HFFc6 (cell line): ENCODE measurements around the gene SIVA1. TPM values are rescaled to one million over a fixed set of nuclear protein-coding genes. Genes with fewer than 3 reads are reported as not detected.

Experiments
- DNase-seq: peaks from one replicate; pipeline ENCODE4 v3.0.0-alpha.2; 2018
- H3K27ac Mint-ChIP-seq: 2 replicates; pipeline ENCODE4 v1.8.0; 2020; ENCODE audit warnings: mild to moderate bottlenecking, mixed read lengths
- H3K27me3 Mint-ChIP-seq: 2 replicates; pipeline ENCODE4 v1.8.0; 2021; ENCODE audit warnings: mild to moderate bottlenecking, moderate library complexity, mixed read lengths; ENCODE audit not compliant: insufficient read depth
- H3K36me3 Mint-ChIP-seq: 2 replicates; pipeline ENCODE4 v1.8.0; 2021; ENCODE audit warnings: low read depth, mixed read lengths
- H3K4me1 Mint-ChIP-seq: 2 replicates; pipeline ENCODE4 v1.8.0; 2020; ENCODE audit warnings: low read depth, mixed read lengths
- H3K4me3 Mint-ChIP-seq: 2 replicates; pipeline ENCODE4 v1.8.0; 2020; ENCODE audit warnings: mild to moderate bottlenecking, moderate library complexity, mixed read lengths
- H3K9me3 Mint-ChIP-seq: 2 replicates; pipeline ENCODE4 v1.8.0; 2020; ENCODE audit warnings: mild to moderate bottlenecking, mixed read lengths
- total RNA-seq, 6 experiments: library from RNA; stranded (reverse); fragmentation: NEBNext Ultra II Directional; extraction: Animal tissue kit (Norgen Biotek cat#: 25700); gene quantifications; 2 replicates in 1 of 6; 3 replicates in 5 of 6; pipeline ENCODE4 v1.2.3, GENCODE V29; 2021
- TF ChIP-seq, protein P1 (sequence below): fragments of 200-600 bp; sonication (generic); IDR thresholded peaks from 2 replicates; pipeline ENCODE4 v1.5.0; 2021; ENCODE audit warnings: antibody characterized with exemption, mild to moderate bottlenecking

Gene SIVA1
- total RNA-seq, 6 experiments from 2014 or later: 78.3 to 95.8 (median 82.5) TPM

DNA sequence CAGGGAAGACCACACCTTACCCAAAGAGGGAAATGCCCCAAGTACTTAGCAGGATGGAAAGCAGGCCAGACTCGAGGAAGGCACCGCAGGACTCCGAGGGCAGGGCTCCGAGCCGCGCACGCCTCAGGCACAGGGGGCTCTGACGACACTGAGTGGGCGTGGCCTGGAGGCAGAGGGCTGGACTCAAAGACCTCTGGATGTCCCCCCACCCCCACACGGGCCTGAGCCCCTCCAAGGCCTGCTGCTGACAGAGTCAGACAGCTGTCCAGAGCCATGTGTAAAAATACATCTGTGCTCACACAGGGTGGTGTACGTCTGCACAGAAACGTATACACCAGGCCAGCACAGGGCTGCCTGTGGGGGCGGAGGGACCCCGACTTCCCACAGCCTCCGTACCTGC, 41.2 kb downstream of the SIVA1 start:
- TF ChIP-seq, protein P1, sequence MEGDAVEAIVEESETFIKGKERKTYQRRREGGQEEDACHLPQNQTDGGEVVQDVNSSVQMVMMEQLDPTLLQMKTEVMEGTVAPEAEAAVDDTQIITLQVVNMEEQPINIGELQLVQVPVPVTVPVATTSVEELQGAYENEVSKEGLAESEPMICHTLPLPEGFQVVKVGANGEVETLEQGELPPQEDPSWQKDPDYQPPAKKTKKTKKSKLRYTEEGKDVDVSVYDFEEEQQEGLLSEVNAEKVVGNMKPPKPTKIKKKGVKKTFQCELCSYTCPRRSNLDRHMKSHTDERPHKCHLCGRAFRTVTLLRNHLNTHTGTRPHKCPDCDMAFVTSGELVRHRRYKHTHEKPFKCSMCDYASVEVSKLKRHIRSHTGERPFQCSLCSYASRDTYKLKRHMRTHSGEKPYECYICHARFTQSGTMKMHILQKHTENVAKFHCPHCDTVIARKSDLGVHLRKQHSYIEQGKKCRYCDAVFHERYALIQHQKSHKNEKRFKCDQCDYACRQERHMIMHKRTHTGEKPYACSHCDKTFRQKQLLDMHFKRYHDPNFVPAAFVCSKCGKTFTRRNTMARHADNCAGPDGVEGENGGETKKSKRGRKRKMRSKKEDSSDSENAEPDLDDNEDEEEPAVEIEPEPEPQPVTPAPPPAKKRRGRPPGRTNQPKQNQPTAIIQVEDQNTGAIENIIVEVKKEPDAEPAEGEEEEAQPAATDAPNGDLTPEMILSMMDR: no peak
- no peaks in the 10 kb centered on the region; the same call in 1 of the 2 replicates for H3K27me3 Mint-ChIP-seq
- DNase-seq: peak; percentile 8
- H3K4me3 Mint-ChIP-seq: peak overlapping the region; percentile 91
- no peaks in the 10 kb centered on the region for H3K9me3 Mint-ChIP-seq
- H3K27ac Mint-ChIP-seq: peak overlapping the region; percentile 77
- peaks cover 5% of the 10 kb centered on the region; the same call in 1 of the 2 replicates for H3K36me3 Mint-ChIP-seq
- H3K4me1 Mint-ChIP-seq: peaks cover 20% of the 10 kb centered on the region

DNA sequence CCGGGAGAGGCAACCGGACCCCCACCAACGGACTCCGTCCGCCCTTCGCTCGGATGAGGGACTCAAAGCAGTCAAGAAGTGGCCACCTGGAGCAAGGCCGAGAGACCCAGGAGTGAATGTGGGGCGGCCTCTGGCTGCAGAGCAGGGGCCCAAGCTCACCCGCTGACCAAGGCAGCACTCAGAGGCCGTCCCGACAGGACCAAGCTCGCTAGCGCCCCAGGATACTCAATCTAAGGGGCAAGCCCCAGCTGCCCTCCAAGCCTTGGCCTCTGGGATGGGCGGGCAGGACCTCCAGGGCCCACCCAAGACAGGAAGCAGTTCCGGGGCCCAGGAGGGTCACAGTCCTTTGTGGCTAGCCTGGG, 41.7 kb downstream of the SIVA1 start:
- DNase-seq: no peak
- TF ChIP-seq, protein P1: 0 out of 2 replicates have a peak, but pooled peaks have one; percentile 21
- H3K4me1 Mint-ChIP-seq: peaks cover 20% of the 10 kb centered on the region
- peaks cover 1% of the 10 kb centered on the region; the same call in 1 of the 2 replicates for H3K27me3 Mint-ChIP-seq
- peak overlapping the region; percentile 77 for H3K27ac Mint-ChIP-seq
- peaks cover 5% of the 10 kb centered on the region; the same call in 1 of the 2 replicates for H3K36me3 Mint-ChIP-seq
- H3K4me3 Mint-ChIP-seq: peak overlapping the region; percentile 91
- no peaks in the 10 kb centered on the region for H3K9me3 Mint-ChIP-seq

DNA sequence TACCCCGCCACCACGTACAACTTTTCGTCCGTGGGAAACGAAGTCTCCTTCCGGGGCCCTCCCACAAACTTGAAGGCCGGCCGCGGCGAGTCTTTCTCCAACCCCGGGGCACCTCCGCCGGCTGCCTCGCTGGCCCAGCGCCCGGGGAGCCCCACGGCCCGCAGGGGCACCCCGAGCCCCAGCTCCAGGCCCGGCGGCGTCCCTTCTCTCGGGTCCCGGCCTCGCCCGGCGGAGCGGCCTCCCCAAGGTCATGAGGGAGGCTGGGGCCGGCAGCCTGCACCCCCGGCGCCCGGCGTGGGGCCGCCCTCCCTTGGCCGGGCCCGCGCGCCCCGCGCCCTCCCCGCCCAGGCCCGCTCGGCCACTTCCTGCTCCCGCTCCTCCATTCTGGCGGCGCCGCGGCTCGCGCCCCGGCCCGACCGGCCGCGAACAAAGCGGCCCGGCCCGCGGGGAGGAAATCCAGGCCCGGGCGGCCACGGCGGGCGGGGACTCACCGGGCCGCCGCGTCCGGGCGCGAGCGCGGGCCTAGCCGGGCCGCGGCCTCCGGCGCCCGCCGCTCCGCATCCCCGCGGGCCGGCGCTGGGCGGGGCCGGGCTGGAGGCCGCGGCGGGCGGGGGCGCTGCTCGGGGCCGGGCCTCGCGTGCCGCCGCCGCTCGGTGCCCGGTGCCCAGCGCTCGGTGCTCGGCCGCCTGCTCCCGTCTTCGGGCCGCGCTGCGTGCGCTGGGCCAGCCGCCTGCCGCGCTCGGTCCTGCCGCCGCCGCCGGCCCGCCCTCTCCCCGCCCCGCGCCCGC, 42.2 kb downstream of the SIVA1 start, which contains the start of gene AKT1:
TSS of gene AKT1 (minus strand) at position 756 of the 788 bp plus-strand sequence. CDS start 3,105 bp downstream, outside the sequence.
- peak within 1 kb of the TSS; percentile 77 for H3K27ac Mint-ChIP-seq
- peaks cover 20% of the 10 kb centered on the region for H3K4me1 Mint-ChIP-seq
- peaks cover 5% of the 10 kb centered on the region; the same call in 1 of the 2 replicates for H3K36me3 Mint-ChIP-seq
- no peak for DNase-seq
- H3K4me3 Mint-ChIP-seq: peak within 1 kb of the TSS; percentile 91
- TF ChIP-seq, protein P1: no peak
- H3K27me3 Mint-ChIP-seq: peaks cover 2% of the 10 kb centered on the region; the same call in 1 of the 2 replicates
- no peaks in the 10 kb centered on the region for H3K9me3 Mint-ChIP-seq

DNA sequence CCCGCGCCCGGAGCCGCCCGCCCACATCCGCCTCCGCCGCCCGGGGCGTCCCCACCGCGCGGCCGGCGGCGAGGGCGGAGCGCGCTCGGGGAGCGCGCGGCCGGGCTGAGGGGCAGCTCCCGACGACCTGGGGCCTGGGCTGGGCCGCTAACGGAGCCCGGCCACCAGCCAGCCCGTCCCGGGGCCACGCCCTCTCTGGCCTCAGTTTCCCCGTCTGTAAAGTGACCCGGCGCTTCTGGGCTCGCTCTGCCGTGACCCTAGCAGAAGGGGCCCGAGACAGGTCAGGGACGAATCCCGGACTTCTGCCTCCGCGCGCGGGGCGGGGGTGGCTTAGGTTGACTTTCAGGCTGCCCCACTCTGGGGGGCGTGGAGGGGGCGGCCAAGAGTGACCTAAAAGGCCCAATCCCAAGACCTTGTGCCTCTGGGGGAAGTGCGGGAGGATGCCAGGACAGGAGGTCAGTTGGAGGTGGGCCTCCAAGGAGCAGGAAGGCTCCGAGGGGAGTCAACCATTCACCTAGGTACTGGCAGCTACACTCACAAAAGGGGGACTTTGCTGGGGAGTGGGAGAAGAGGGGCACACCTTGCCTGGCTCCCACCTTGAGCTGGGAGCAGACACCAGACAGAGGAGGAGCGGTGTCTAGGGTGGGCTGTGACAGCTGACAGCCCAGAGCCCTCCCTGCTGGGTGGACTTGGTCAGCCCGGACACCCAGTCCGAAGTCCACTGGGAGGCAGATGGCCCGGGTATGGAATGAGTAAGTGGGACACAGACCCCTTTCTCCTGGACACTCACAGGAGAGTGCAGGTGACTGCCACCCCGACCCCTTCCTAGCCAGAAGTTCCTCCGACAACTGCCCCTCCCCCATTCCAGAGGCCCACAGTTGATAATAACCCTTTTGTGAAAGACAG, 43.1 kb downstream of the SIVA1 start:
- DNase-seq: no peak
- Mint-ChIP-seq H3K27me3 (peaks cover 2% of the 10 kb centered on the region; the same call in 1 of the 2 replicates), H3K9me3 (no peaks in the 10 kb centered on the region), H3K4me3 (peak overlapping the region; percentile 63), H3K36me3 (peaks cover 5% of the 10 kb centered on the region; the same call in 1 of the 2 replicates), H3K4me1 (peaks cover 20% of the 10 kb centered on the region), H3K27ac (0 out of 2 replicates have a peak overlapping the region, but pooled peaks have one; percentile 13)
- TF ChIP-seq, protein P1: no peak

DNA sequence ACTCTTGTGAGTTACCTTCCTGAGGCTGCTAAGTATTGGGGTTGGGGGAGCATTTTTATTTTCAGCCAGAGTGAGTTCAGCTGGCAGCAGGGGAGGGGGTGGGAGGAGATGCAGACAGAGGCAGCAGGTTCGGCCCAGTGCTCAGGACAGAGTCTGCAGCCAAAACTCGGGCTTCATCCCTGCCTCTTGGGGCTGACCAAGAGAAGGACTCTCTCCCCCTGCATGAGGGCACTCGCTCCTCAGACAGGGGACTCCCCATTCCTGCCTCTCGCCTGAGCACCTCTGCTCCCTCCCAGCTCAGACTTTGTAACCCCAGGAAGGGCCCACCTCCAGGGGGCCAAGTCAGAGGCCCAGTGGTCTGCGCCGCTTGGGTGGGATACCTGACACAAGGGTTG, 43.7 kb downstream of the SIVA1 start:
- Mint-ChIP-seq H3K36me3 (peaks cover 5% of the 10 kb centered on the region; the same call in 1 of the 2 replicates), H3K4me1 (peaks cover 20% of the 10 kb centered on the region), H3K4me3 (peak overlapping the region; percentile 63; the same call in 1 of the 2 replicates), H3K27ac (no peak overlapping the region), H3K9me3 (no peaks in the 10 kb centered on the region), H3K27me3 (peaks cover 2% of the 10 kb centered on the region; the same call in 1 of the 2 replicates)
- TF ChIP-seq, protein P1: no peak
- no peak for DNase-seq
